Ovary (tissue), 3 donors: ENCODE data around the gene UGT1A10.

Source experiments
- CTCF ChIP-seq, 3 donors: fragments of 450-650 bp in 2 of 3; fragments of 200-600 bp in 1 of 3; IDR thresholded peaks; one replicate each; pipeline versions ENCODE4 v1.5.1 to v1.8.0; 2016 to 2022; ENCODE audit warnings: antibody characterized with exemption in 3 of 3, mild to moderate bottlenecking in 1 of 3
- EP300 ChIP-seq: sonication (generic); formaldehyde crosslinking; IDR thresholded peaks from one replicate; pipeline ENCODE4 v1.6.1; 2017; ENCODE audit warnings: antibody characterized with exemption
- POLR2A ChIP-seq: fragments of 450-650 bp; IDR thresholded peaks from one replicate; pipeline ENCODE4 v1.6.1; 2017; ENCODE audit warnings: antibody characterized with exemption, mild to moderate bottlenecking, moderate library complexity
- donor health status: DM: no; HTN: no; CAD: no.

GRCh38 chr2:233798335-233799086, 162.3 kb downstream of the UGT1A10 start:
- no peak for TF ChIP-seq CTCF (IDR thresholded peaks at IDR 0.05)
- no peak for TF ChIP-seq POLR2A
- no peak for TF ChIP-seq EP300
